HG03354 (cell line): ENCODE data around the gene DRG2.
A peak's percentile ranks its signal among the peaks of the same experiment; 100 is the strongest.

ENCODE experiments used
- ATAC-seq: cut with Tn5 transposase; IDR thresholded peaks from one replicate; pipeline ENCODE4 v1.9.1; 2021; ENCODE audit warnings: mild to moderate bottlenecking; ENCODE audit not compliant: unreplicated experiment, poor library complexity, severe bottlenecking

DRG2 gene

GRCh38 chr17:18087610-18088491 is at the start of gene DRG2:
DRG2 (plus strand) TSS chr17:18087948; CDS start chr17:18088024, 76 bp downstream.
- ATAC-seq = peak; percentile 90

- ATAC-seq = no peak
Observed at GRCh38 chr17:18038149-18038850, 49.4 kb upstream of the DRG2 start.

GRCh38 chr17:18038861-18039534 is 48.8 kb upstream of the DRG2 start, which contains the start of the genes ATPAF2 and GID4:
ATPAF2 (minus strand) TSS chr17:18039168; CDS start chr17:18039013, 155 bp downstream.
GID4 (plus strand) TSS chr17:18039408; CDS start chr17:18039465, 57 bp downstream.
- ATAC-seq = peak; percentile 90

GRCh38 chr17:18039535-18040260 is 48.0 kb upstream of the DRG2 start:
- ATAC-seq = peak; percentile 26

- ATAC-seq = no peak
Observed at GRCh38 chr17:18040261-18040858, 47.4 kb upstream of the DRG2 start.

- ATAC-seq = no peak
Observed at GRCh38 chr17:18041776-18042175, 46.0 kb upstream of the DRG2 start.

GRCh38 chr17:18042983-18043382 is 44.8 kb upstream of the DRG2 start:
- ATAC-seq = no peak

- ATAC-seq = no peak
Observed at GRCh38 chr17:18043491-18043890, 44.3 kb upstream of the DRG2 start.

- no peak for ATAC-seq
Observed at GRCh38 chr17:18044609-18045008, 43.1 kb upstream of the DRG2 start.

GRCh38 chr17:18045691-18046350 is 41.9 kb upstream of the DRG2 start:
- no peak for ATAC-seq

- ATAC-seq = no peak
Observed at GRCh38 chr17:18055597-18055996, 32.2 kb upstream of the DRG2 start.

- ATAC-seq = no peak
Observed at GRCh38 chr17:18056214-18056613, 31.5 kb upstream of the DRG2 start.

- ATAC-seq = no peak
Observed at GRCh38 chr17:18059283-18059682, 28.5 kb upstream of the DRG2 start.

- ATAC-seq = no peak
Observed at GRCh38 chr17:18064053-18064452, 23.7 kb upstream of the DRG2 start.

GRCh38 chr17:18065546-18065945 is 22.2 kb upstream of the DRG2 start:
- no peak for ATAC-seq

GRCh38 chr17:18066866-18067265 is 20.9 kb upstream of the DRG2 start:
- ATAC-seq = no peak

GRCh38 chr17:18069101-18069500 is 18.6 kb upstream of the DRG2 start:
- no peak for ATAC-seq

GRCh38 chr17:18070861-18071340 is 16.8 kb upstream of the DRG2 start:
- ATAC-seq = no peak

GRCh38 chr17:18071751-18072150 is 16.0 kb upstream of the DRG2 start:
- no peak for ATAC-seq
